GM12875 (cell line): ENCODE data around the gene ZNF550.
A peak's percentile ranks its signal among the peaks of the same experiment; 100 is the strongest.
"Not testable (repeated sequence)": the region's sequence is repeated elsewhere in the genome, so short reads cannot be mapped to it uniquely, and the experiment has no call there.

ENCODE experiments used
- H3K4me3 ChIP-seq: one replicate; pipeline ENCODE4 v1.5.1; 2011; ENCODE audit warnings: low read depth, low read length, control low read depth
- CTCF ChIP-seq: IDR thresholded peaks from 2 replicates; pipeline ENCODE4 v1.5.1; 2011; ENCODE audit warnings: low read depth, mild to moderate bottlenecking, control low read depth, inconsistent platforms, low read length, moderate library complexity, borderline replicate concordance; ENCODE audit not compliant: insufficient read depth

Gene ZNF550

DNA sequence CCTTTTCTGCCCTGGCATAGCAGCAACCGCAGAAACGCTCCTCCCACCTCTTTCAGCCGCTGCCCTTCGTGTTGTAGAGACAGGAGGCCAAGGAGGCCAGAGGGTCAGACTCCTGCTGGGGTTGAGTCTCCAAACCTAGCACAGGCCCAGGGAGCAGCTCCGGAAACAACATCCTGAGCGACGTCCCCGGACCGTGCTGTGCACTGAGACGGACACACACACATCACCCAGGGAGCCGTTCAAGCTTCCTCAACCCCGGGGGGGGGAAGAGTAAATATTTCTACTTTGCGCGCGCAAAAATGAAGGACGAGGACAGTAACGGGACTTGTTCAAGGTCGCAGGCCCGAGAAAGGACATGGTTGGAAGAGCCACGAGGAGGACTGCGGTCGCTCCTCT, 657 bp downstream of the ZNF550 start:
- TF ChIP-seq CTCF, result no peak
- H3K4me3 ChIP-seq, result peak overlapping the region; percentile 83

GRCh38 chr19:57558525-57558924, 1.1 kb downstream of the ZNF550 start:
- no peak for TF ChIP-seq CTCF
- peak overlapping the region; percentile 83 for H3K4me3 ChIP-seq

- TF ChIP-seq CTCF, result no peak
- no peak overlapping the region for H3K4me3 ChIP-seq
Measured at GRCh38 chr19:57557659-57558058, 2.0 kb downstream of the ZNF550 start.

- TF ChIP-seq CTCF, result no peak
- H3K4me3 ChIP-seq, result no peak overlapping the region
Measured at GRCh38 chr19:57552432-57552831, 7.2 kb downstream of the ZNF550 start.

- no peak overlapping the region for H3K4me3 ChIP-seq
- TF ChIP-seq CTCF, result no peak
Measured at GRCh38 chr19:57546513-57546912, 13.2 kb downstream of the ZNF550 start.

GRCh38 chr19:57537953-57538547, 21.6 kb downstream of the ZNF550 start:
- no peak overlapping the region for H3K4me3 ChIP-seq
- no peak for TF ChIP-seq CTCF

- TF ChIP-seq CTCF, result no peak
- peak within 1 kb of the TSS; percentile 94 for H3K4me3 ChIP-seq
Measured at GRCh38 chr19:57527136-57527881, 32.4 kb downstream of the ZNF550 start, which contains the start of gene ZNF549. TSS of gene ZNF549 (plus strand) at chr19:57527356. CDS start at chr19:57527574, 218 bp downstream.

- not testable (repeated sequence) for H3K4me3 ChIP-seq
Measured at GRCh38 chr19:57518021-57518420, 41.6 kb downstream of the ZNF550 start.
